ENCODE data around the gene ECHDC3. TPM values are rescaled to one million over a fixed set of nuclear protein-coding genes. Genes with fewer than 3 reads are reported as not detected.

ECHDC3 gene
- total RNA-seq, 2 experiments from 2014 or later: not detected

DNA sequence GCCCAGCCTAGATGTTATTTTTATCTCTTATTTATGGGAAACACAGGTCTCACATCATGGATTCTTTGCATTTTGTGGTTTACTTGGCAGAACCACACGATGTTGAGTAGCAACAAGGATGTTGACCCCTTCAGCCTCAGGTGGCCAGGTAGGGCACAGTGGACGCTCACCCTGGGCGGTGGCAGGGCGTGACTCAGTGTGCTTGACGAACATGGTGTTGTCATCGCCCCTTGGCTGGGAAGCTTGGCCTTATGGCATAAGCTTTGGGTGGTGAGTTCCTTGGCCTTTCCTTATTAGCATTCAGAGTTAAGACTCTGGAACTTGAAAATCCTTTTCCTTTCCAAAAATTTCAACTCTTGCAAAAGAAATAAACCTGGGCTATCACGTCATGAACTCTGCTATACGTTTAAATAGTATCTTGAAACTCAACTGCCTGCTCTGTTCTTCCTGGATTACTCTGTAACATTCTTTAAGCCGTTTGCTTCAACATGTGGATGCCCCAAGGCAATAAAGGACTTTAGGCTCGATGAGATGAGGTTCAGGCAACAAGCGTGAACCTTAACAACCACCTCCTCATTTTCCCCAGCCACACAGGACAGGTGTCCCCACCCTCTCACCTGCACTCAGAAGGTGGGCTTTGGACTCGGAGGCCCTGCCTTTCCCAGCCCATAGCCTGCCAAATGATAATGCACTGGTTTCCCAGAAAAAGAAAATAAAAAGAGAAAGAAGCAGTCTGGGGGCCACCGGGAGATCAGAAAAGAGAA, 22.5 kb upstream of the ECHDC3 start:
- Histone ChIP-seq H3K36me3 (ENCODE audit: insufficient read depth, low read length) (no peaks in the 10 kb centered on the region), H3K9me3 (ENCODE audit: low read length) (peaks cover 6% of the 10 kb centered on the region; the same call in 1 of the 2 replicates), H3K4me1 (ENCODE audit: insufficient read depth, low read length, poor library complexity, severe bottlenecking) (peaks cover 74% of the 10 kb centered on the region), H3K4me2 (ENCODE audit: low read length) (no peak overlapping the region), H3K27ac (ENCODE audit: low read depth, low read length, poor library complexity, severe bottlenecking) (no peak overlapping the region), H3K79me2 (ENCODE audit: insufficient read depth, low read depth, low read length) (no peaks in the 10 kb centered on the region), H3K4me3 (ENCODE audit: low read depth, low read length, poor library complexity, severe bottlenecking) (no peak overlapping the region), H3K9me2 (ENCODE audit: insufficient read depth, low read length) (no peaks in the 10 kb centered on the region), H2AFZ (ENCODE audit: low read length) (peak overlapping the region; percentile 38; the same call in 1 of the 2 replicates), H4K20me1 (ENCODE audit: insufficient read depth, low read length) (no peaks in the 10 kb centered on the region)
- DNase-seq (ENCODE audit: low spot score): no peak
- CTCF ChIA-PET (ENCODE audit: unreplicated experiment): no interaction called here
- TF ChIP-seq EZH2phosphoT487 (IDR thresholded peaks at IDR 0.05; ENCODE audit: borderline replicate concordance, low read depth, low read length): no peak
- TF ChIP-seq, protein P1, sequence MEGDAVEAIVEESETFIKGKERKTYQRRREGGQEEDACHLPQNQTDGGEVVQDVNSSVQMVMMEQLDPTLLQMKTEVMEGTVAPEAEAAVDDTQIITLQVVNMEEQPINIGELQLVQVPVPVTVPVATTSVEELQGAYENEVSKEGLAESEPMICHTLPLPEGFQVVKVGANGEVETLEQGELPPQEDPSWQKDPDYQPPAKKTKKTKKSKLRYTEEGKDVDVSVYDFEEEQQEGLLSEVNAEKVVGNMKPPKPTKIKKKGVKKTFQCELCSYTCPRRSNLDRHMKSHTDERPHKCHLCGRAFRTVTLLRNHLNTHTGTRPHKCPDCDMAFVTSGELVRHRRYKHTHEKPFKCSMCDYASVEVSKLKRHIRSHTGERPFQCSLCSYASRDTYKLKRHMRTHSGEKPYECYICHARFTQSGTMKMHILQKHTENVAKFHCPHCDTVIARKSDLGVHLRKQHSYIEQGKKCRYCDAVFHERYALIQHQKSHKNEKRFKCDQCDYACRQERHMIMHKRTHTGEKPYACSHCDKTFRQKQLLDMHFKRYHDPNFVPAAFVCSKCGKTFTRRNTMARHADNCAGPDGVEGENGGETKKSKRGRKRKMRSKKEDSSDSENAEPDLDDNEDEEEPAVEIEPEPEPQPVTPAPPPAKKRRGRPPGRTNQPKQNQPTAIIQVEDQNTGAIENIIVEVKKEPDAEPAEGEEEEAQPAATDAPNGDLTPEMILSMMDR (conservative IDR thresholded peaks at IDR 0.05; ENCODE audit: low read length): no peak
- intact Hi-C loops (cut with micrococcal nuclease; ENCODE audit: unreplicated experiment): no loop called here
- BruUV-seq (replicated peaks): no TSS peak
- POLR2A ChIA-PET: interaction anchor here (1.0 kb wide), 1 partner anchor 132 kb away, joined by 3 read pairs; no protein-coding TSS in a partner anchor

DNA sequence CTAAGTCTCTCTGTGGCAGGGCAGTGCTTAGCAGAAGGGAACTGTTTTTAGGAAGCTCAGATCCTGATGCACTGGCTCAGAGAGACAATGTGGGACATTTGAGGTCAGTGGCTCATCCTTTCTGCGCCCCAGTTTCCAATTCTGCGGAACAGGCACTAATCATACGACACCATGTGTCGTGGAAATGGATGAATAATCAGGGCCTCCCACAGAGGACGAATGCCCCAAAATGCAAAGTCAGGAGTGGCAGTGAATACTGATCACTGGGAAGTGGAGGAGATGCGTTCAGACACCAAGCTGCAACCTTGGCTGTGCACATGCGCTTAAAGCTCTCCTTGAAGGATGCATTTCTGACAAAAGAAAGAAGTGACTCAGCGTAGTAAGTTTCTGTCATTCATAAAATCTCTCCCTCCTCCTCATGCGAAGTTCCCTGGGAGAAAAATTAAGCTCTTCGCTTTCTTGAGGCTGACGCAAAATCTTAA, 21.9 kb upstream of the ECHDC3 start:
- no peaks in the 10 kb centered on the region for H3K36me3 ChIP-seq (ENCODE audit: insufficient read depth, low read length)
- DNase-seq (ENCODE audit: low spot score): no peak
- peaks cover 80% of the 10 kb centered on the region for H3K4me1 ChIP-seq (ENCODE audit: insufficient read depth, low read length, poor library complexity, severe bottlenecking)
- CTCF ChIA-PET (ENCODE audit: unreplicated experiment): no interaction called here
- no TSS peak for BruUV-seq (replicated peaks)
- intact Hi-C loops (cut with micrococcal nuclease; ENCODE audit: unreplicated experiment): no loop called here
- H2AFZ ChIP-seq (ENCODE audit: low read length): peak overlapping the region; percentile 38; the same call in 1 of the 2 replicates
- H3K4me3 ChIP-seq (ENCODE audit: low read depth, low read length, poor library complexity, severe bottlenecking): no peak overlapping the region
- POLR2A ChIA-PET: interaction anchor here (0.7 to 1.3 kb wide), 4 partner anchors 52 to 166 kb away, joined by 3 read pairs; no protein-coding TSS in a partner anchor
- H3K9me2 ChIP-seq (ENCODE audit: insufficient read depth, low read length): no peaks in the 10 kb centered on the region
- TF ChIP-seq, protein P1 (conservative IDR thresholded peaks at IDR 0.05; ENCODE audit: low read length): no peak
- H3K9me3 ChIP-seq (ENCODE audit: low read length): peaks cover 6% of the 10 kb centered on the region; the same call in 1 of the 2 replicates
- no peaks in the 10 kb centered on the region for H3K79me2 ChIP-seq (ENCODE audit: insufficient read depth, low read depth, low read length)
- H3K4me2 ChIP-seq (ENCODE audit: low read length): no peak overlapping the region
- no peaks in the 10 kb centered on the region for H4K20me1 ChIP-seq (ENCODE audit: insufficient read depth, low read length)
- no peak overlapping the region for H3K27ac ChIP-seq (ENCODE audit: low read depth, low read length, poor library complexity, severe bottlenecking)

GRCh38 chr10:11721806-11722205, 20.4 kb upstream of the ECHDC3 start:
- Histone ChIP-seq H3K9me2 (ENCODE audit: insufficient read depth, low read length) (no peaks in the 10 kb centered on the region), H3K36me3 (ENCODE audit: insufficient read depth, low read length) (no peaks in the 10 kb centered on the region), H3K4me3 (ENCODE audit: low read depth, low read length, poor library complexity, severe bottlenecking) (no peak overlapping the region), H3K4me2 (ENCODE audit: low read length) (no peak overlapping the region), H4K20me1 (ENCODE audit: insufficient read depth, low read length) (no peaks in the 10 kb centered on the region), H3K4me1 (ENCODE audit: insufficient read depth, low read length, poor library complexity, severe bottlenecking) (peaks cover 69% of the 10 kb centered on the region), H2AFZ (ENCODE audit: low read length) (no peak overlapping the region), H3K9me3 (ENCODE audit: low read length) (peaks cover 4% of the 10 kb centered on the region; the same call in 1 of the 2 replicates), H3K27ac (ENCODE audit: low read depth, low read length, poor library complexity, severe bottlenecking) (no peak overlapping the region), H3K79me2 (ENCODE audit: insufficient read depth, low read depth, low read length) (no peaks in the 10 kb centered on the region)
- intact Hi-C loops (cut with micrococcal nuclease; ENCODE audit: unreplicated experiment): no loop called here
- CTCF ChIA-PET (ENCODE audit: unreplicated experiment): no interaction called here
- BruUV-seq (replicated peaks): no TSS peak
- POLR2A ChIA-PET: interaction anchor here (0.7 to 1.3 kb wide), 3 partner anchors 39 to 202 kb away, joined by 3 to 6 read pairs (median 3); no protein-coding TSS in a partner anchor
- no peak for DNase-seq (ENCODE audit: low spot score)
- TF ChIP-seq EZH2phosphoT487 (IDR thresholded peaks at IDR 0.05; ENCODE audit: borderline replicate concordance, low read depth, low read length): no peak
- TF ChIP-seq, protein P1 (conservative IDR thresholded peaks at IDR 0.05; ENCODE audit: low read length): no peak
